IgD-negative memory B cell (primary cell): Measurements from ENCODE around the gene PXMP4. TPM values are rescaled to one million over a fixed set of nuclear protein-coding genes. Genes with fewer than 3 reads are reported as not detected.
"Not testable (repeated sequence)": the region's sequence is repeated elsewhere in the genome, so short reads cannot be mapped to it uniquely, and the experiment has no call there.

Experiments
- H3K27ac Mint-ChIP-seq, 3 donors: one replicate each; pipeline ENCODE4 v1.8.0; 2020 to 2022; ENCODE audit warnings: mild to moderate bottlenecking in 3 of 3, mixed read lengths in 3 of 3, moderate library complexity in 1 of 3
- H3K27me3 Mint-ChIP-seq: one replicate; pipeline ENCODE4 v1.8.0; 2021; ENCODE audit warnings: mixed read lengths
- H3K36me3 Mint-ChIP-seq: one replicate; pipeline ENCODE4 v1.8.0; 2020; ENCODE audit warnings: mild to moderate bottlenecking, mixed read lengths
- H3K4me1 Mint-ChIP-seq, 3 donors: one replicate each; pipeline ENCODE4 v1.8.0; 2020 to 2022; ENCODE audit warnings: mixed read lengths in 3 of 3, mild to moderate bottlenecking in 1 of 3
- H3K4me3 Mint-ChIP-seq, 4 donors: one replicate each; pipeline ENCODE4 v1.8.0; 2020 to 2022; ENCODE audit warnings: mild to moderate bottlenecking in 4 of 4, mixed read lengths in 4 of 4, moderate library complexity in 3 of 4
- H3K9me3 Mint-ChIP-seq, 3 donors: one replicate each; pipeline ENCODE4 v1.8.0; 2020 to 2021; ENCODE audit warnings: mixed read lengths in 3 of 3, mild to moderate bottlenecking in 1 of 3
- polyA plus RNA-seq: library from polyadenylated mRNA; unstranded; fragments of 300-500 nt; fragmentation: Illumina TruSeq; gene quantifications from one replicate; pipeline ENCODE4 v1.2.3, GENCODE V29; 2021

The PXMP4 gene
- polyA plus RNA-seq, 1 donor from 2014 or later, result 16.2 TPM

DNA sequence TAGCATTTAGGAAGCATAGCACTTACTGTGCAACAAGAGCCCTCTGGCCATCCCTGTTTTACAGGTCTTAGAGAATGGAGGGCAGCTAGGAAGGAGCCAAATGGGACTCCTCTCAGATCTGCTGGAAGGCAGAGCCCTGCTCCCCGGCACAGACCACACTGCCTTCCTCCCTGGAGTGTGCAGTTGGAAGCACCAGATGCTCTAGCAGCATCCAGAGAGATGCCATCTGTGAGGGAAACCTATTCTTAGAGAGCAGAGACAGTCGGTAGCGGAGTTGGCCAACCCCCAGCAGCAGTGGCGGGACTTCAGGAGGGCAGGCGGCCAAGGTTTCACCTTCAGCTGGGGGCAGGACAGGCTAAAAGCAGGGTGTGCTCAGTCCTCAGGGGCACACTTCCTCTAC, 17.2 kb downstream of the PXMP4 start:
- Mint-ChIP-seq H3K4me3 (no peak overlapping the region), H3K36me3 (peaks cover 5% of the 10 kb centered on the region), H3K4me1 (no peaks in the 10 kb centered on the region), H3K27me3 (no peaks in the 10 kb centered on the region), H3K27ac (no peak overlapping the region), H3K9me3 (no peaks in the 10 kb centered on the region)

DNA sequence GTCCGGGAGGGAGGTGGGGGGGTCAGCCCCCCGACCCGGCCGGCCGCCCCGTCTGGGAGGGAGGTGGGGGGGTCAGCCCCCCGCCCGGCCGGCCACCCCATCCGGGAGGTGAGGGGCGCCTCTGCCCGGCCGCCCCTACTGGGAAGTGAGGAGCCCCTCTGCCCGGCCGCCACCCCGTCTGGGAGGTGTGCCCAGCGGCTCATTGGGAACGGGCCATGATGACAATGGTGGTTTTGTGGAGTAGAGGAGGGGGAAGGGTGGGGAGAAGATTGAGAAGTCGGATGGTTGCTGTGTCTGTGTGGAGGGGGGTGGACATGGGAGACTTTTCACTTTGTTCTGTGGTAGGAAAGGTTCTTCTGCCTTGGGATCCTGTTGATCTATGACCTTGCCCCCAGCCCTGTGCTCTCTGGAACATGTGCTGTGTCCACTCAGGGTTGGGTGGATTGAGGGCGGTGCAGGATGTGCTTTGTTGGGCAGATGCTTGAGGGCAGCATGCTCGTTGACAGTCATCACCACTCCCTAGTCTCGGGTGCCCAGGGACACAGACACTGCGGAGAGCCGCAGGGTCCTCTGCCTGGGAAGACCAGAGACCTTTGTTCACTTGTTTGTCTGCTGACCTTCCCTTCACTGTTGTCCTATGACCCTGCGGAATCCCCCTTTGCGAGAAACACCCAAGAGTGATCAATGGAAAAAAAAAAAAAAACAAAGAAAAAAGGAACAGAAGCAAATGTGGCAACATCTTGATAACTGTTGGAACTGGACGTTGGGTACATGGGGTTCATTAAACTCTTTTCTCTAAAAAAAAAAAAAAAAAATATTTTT, 18.3 kb downstream of the PXMP4 start:
- H3K36me3 Mint-ChIP-seq, result peaks cover 2% of the 10 kb centered on the region
- H3K4me1 Mint-ChIP-seq, result peaks cover 0 to 2% (median 0%) of the 10 kb centered on the region in 3 donors
- H3K9me3 Mint-ChIP-seq, result no peaks in the 10 kb centered on the region
- H3K4me3 Mint-ChIP-seq, result no peak overlapping the region
- no peak overlapping the region for H3K27ac Mint-ChIP-seq
- no peaks in the 10 kb centered on the region for H3K27me3 Mint-ChIP-seq

DNA sequence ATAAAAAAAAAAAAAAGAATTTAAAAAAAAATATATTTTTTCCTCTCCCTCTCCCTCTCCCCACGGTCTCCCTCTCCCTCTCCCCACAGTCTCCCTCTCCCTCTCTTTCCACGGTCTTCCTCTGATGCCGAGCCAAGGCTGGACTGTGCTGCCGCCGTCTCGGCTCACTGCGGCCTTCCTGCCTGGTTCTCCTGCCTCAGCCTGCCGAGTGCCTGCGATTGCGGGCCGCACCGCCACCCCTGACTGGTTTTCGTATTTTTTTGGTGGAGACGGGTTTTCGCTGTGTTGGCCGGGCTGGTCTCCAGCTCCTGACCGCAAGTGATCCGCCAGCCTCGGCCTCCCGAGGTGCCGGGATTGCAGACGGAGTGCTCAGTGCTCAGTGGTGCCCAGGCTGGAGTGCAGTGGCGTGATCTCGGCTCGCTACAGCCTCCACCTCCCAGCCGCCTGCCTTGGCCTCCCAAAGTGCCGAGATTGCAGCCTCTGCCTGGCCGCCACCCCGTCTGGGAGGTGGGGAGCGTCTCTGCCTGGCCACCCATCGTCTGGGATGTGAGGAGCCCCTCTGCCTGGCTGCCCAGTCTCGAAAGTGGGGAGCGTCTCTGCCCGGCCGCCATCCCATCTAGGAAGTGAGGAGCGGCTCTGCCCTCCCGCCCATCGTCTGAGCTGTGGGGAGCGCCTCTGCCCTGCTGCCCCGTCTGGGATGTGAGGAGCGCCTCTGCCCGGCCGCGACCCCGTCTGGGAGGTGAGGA, 19.2 kb downstream of the PXMP4 start:
- not testable (repeated sequence) for H3K4me1 Mint-ChIP-seq, H3K27ac Mint-ChIP-seq, H3K27me3 Mint-ChIP-seq, H3K4me3 Mint-ChIP-seq, H3K9me3 Mint-ChIP-seq, H3K36me3 Mint-ChIP-seq

DNA sequence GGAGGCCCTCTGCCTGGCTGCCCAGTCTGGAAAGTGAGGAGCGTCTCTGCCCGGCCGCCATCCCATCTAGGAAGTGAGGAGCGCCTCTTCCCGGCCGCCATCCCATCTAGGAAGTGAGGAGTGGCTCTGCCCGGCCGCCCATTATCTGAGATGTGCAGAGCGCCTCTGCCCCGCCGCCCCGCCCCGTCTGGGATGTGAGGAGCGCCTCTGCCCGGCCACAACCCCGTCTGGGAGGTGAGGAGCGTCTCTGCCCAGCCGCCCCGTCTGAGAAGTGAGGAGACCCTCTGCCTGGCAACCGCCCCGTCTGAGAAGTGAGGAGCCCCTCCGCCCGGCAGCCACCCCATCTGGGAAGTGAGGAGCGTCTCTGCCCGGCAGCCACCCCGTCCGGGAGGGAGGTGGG, 21.1 kb downstream of the PXMP4 start:
- H3K27ac Mint-ChIP-seq, H3K4me1 Mint-ChIP-seq, H3K27me3 Mint-ChIP-seq, H3K4me3 Mint-ChIP-seq, H3K9me3 Mint-ChIP-seq, H3K36me3 Mint-ChIP-seq: not testable (repeated sequence)

DNA sequence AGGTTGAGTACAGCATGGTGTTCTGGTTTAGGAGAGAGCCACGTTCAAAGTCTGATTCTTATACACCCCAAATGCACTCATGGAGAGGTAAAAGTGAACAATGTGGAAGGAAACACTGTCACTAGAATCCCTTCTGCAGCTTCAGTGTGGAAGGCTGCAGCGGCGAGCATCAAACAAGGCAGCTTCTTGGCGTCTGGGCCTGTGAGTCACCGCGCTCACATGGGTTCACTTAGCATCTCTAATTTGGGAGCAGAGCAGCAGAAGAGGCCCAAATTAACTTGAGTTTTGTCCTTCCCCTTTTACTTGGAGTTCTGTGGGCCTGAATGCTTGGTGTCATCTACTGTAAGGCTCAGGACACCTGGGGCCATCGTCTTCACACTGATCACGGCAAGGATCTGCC, 23.0 kb downstream of the PXMP4 start:
- Mint-ChIP-seq H3K27ac (no peak overlapping the region), H3K27me3 (no peaks in the 10 kb centered on the region), H3K9me3 (no peaks in the 10 kb centered on the region), H3K36me3 (no peaks in the 10 kb centered on the region), H3K4me3 (no peak overlapping the region), H3K4me1 (peaks cover 0 to 2% (median 0%) of the 10 kb centered on the region in 3 donors)

DNA sequence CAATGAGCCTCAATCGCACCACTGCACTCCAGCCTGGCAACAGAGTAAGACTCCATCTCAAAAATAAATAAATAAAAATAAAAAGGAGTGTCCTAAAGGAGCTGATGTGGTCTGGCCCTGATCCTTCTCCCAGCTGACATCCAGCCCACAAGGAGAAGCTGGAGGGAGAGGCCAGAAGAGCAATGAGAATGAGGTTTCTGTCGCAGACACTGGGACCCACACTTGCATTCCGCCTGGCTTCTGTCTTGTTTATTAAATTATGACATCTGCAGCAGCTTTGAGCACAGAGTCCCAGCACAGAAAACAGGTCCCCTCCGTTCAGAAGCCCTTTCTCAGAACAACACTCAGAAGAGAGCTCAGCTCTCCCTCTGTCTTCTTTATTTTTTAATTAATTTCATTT, 23.7 kb downstream of the PXMP4 start:
- Mint-ChIP-seq H3K9me3 (no peaks in the 10 kb centered on the region), H3K4me3 (no peak overlapping the region), H3K27ac (no peak overlapping the region), H3K27me3 (no peaks in the 10 kb centered on the region), H3K36me3 (no peaks in the 10 kb centered on the region), H3K4me1 (peaks cover 0 to 2% (median 0%) of the 10 kb centered on the region in 3 donors)

DNA sequence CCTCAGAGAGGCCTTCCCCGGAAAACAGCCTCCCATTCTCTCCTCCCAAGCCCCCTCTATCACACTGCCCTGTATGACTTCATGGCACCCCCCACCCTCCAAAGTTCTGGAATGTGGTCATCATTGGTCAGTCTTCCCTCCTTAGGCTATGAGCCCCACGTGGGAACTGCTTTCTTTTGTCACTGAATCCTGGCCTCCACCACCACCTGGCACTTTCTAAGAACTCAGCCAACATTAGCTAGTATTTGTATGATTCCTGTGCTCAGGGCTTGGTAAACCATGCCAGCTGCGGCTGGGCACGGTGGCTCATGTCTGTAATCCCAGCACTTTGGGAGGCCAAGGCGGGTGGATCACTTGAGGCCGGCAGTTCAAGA, 25.5 kb downstream of the PXMP4 start:
- Mint-ChIP-seq H3K27me3 (no peaks in the 10 kb centered on the region), H3K36me3 (no peaks in the 10 kb centered on the region), H3K9me3 (no peaks in the 10 kb centered on the region), H3K4me1 (peaks cover 0 to 2% (median 2%) of the 10 kb centered on the region in 3 donors), H3K4me3 (no peak overlapping the region), H3K27ac (peak overlapping the region in 1 of 3 donors; percentile 39)

DNA sequence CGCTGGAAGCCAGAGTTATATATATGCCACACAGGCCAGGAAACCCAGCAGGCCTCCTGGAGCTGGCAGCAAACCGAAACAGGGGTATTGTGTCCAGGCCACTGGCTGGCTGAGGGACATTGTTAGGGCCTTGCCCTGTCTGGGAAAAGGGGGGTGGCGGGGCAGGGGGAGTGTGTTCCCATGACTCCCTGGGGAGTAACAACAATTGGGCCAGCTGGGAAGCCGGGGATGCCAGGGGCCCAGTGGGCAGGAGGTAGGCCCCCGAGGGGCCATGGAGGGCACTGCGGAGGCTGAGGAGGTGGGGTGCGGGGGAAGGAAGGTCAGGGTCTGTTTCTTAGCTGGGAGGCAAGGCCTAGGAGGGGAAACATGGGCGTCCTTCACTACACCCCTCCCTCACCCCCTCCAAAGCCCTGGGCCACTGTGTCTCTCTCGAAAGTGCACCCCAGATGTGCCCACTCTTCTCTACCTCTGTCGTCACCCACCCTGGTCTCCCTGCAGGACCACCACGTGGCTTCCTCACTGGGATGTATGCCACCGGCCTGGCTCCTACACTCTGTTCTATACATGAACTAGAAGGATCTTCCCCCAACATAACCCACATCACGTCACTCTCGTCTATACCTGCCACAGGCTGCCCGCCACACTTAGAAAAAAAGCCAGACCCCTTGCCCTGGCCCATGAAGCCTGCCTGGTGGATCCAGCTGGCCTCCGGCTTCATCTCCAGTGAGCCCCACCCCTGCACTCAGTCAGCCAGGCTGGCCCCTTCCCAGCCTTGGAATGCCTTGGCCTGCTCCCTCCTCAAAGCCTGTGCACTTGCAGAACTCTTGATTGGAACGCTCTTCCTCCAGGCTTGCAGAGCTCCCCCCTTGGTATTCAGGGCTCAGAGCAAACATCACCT, 26.1 kb downstream of the PXMP4 start:
- no peaks in the 10 kb centered on the region for H3K36me3 Mint-ChIP-seq
- no peaks in the 10 kb centered on the region for H3K9me3 Mint-ChIP-seq
- H3K4me3 Mint-ChIP-seq, result no peak overlapping the region
- H3K27me3 Mint-ChIP-seq, result no peaks in the 10 kb centered on the region
- peaks cover 0 to 2% (median 2%) of the 10 kb centered on the region in 3 donors for H3K4me1 Mint-ChIP-seq
- H3K27ac Mint-ChIP-seq, result peak overlapping the region in 1 of 3 donors; percentile 39

DNA sequence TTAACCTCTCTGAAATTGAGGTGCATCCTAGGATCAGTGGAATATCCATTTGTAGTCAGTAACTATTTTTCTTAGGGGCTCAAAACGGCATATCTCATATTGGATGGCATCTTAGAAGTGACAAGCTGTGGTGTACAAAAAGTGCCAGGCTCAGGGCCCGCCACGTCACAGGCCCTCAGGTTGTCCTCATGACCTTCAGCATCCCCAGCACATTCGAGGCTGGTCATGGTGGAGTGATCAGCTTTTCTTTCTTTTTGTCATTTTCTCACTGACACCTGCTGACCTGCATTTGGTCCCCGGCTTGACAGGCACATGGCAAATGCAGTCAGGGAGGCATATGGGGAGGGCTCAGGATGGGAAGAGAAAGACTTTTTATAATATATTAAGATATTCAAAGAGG, 26.8 kb downstream of the PXMP4 start:
- no peaks in the 10 kb centered on the region for H3K9me3 Mint-ChIP-seq
- no peak overlapping the region for H3K27ac Mint-ChIP-seq
- H3K4me1 Mint-ChIP-seq, result peaks cover 0 to 2% (median 2%) of the 10 kb centered on the region in 3 donors
- H3K27me3 Mint-ChIP-seq, result no peaks in the 10 kb centered on the region
- H3K4me3 Mint-ChIP-seq, result no peak overlapping the region
- no peaks in the 10 kb centered on the region for H3K36me3 Mint-ChIP-seq

DNA sequence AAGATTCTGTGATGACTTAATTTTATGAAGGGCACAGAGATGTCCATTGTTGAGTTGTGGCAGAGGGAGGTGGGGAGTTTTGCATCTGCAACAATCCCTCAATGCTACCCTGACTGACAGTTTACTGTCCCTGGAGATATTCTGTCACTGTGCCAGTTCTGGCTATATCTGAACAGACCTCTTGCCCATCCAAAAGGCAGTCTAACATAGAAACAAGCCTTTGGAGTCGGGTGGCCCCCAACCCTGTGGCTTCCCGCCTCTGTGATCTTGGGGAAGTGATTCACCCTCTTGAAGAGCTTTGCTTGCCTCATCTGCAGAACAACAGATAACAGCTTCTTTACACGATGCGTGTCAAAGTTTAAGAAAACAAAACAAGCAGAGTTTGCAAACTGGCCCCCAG, 30.1 kb downstream of the PXMP4 start:
- Mint-ChIP-seq H3K4me1 (peaks cover 5 to 12% (median 6%) of the 10 kb centered on the region in 3 donors), H3K36me3 (peaks cover under 1% of the 10 kb centered on the region), H3K4me3 (no peak overlapping the region), H3K27ac (peak overlapping the region in 1 of 3 donors; percentile 42), H3K9me3 (no peaks in the 10 kb centered on the region), H3K27me3 (no peaks in the 10 kb centered on the region)

DNA sequence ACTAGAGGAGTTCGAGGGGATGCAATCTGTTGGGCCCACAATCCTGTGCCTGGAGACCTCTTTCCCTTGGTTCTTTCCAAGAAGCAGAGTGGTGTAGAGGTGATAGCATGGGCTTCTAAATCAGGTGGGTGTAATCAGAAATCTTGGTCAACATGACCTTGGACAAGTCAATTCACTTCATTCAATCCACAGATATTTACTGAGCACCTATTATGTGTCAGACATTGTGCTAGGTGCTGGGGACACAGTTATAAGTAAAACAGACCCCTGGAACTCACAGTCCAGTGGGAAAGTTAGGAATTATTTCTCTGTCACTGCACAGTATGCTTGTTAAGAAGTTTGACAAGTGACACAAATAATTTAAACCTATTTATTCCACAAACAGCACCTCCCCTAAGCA, 30.6 kb downstream of the PXMP4 start:
- peaks cover 2% of the 10 kb centered on the region for H3K36me3 Mint-ChIP-seq
- peaks cover 6 to 16% (median 10%) of the 10 kb centered on the region in 3 donors for H3K4me1 Mint-ChIP-seq
- H3K9me3 Mint-ChIP-seq, result no peaks in the 10 kb centered on the region
- no peaks in the 10 kb centered on the region for H3K27me3 Mint-ChIP-seq
- peak overlapping the region in 1 of 3 donors; percentile 42 for H3K27ac Mint-ChIP-seq
- no peak overlapping the region for H3K4me3 Mint-ChIP-seq

DNA sequence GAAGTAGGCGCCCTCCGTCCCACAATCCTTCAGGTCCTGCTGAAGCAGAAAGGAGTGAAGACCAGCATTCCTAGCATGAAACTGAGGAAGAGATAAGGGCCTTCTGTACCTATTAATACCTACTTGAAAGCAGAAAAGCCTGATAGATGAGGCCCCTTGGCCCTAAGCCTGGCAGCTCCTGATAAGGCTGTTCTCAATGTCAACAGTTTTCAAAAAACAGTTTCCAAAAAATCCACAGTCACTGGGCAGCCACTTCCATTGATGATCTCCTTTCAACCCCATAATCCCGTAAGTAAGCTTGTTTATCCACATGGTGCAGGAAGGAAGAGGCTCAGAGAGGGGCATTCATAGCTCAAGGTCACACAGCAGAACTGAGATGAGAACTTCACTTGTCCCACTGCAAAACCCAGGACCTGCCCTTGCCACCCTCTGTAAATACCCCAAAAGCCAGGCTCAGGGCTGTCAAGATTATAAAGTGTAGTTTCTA, 31.1 kb downstream of the PXMP4 start:
- Mint-ChIP-seq H3K4me3 (peak overlapping the region in 1 of 4 donors; percentile 9), H3K36me3 (peaks cover 2% of the 10 kb centered on the region), H3K4me1 (peaks cover 6 to 18% (median 13%) of the 10 kb centered on the region in 3 donors), H3K9me3 (no peaks in the 10 kb centered on the region), H3K27ac (peak overlapping the region in 1 of 3 donors; percentile 75), H3K27me3 (no peaks in the 10 kb centered on the region)

DNA sequence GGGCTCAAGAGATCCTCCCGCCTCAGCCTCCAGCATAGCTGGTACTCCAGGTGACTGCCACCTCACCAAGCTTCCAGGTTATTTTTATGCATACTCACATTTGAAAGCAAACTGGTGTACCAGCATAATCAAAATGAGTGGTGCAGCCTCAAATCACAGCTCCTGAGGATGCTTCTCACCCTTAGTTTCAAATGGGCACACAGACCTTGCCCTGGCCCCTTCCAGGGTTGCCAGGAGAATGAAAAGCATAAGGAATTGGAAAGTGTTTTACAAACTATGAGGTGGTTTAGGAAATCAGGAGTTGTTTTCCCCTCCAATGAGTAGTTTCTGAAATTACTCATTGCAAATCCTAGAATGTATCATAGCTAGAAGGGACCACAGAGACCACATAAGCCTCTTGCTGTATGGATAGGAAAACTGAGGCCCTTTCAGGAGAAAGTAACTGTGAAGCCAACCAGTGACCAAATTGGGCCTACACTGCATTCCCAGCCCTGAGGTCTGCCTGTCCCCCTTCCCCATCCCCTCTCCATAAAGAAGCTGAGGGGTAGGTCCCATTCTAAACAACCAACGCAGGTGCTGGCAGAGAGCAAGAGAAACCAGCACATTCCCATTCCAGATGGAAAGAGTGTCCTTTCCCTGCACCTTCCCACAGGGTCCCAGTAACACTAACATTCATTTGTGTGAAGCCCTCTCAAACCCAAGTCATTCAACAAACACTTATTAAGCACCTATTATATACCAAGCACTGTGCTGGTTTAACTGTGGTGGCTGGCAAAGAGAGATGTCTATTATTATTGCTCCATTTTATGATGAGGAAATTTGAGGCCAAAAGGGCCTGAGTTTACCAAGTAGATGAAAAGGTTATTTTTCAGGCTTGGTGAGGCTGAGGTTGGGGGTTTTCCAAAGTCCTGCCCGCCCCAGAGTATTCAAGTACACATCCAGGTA, 31.8 kb downstream of the PXMP4 start:
- Mint-ChIP-seq H3K4me3 (peak overlapping the region in 2 of 4 donors; percentile 9 to 60), H3K27me3 (no peaks in the 10 kb centered on the region), H3K4me1 (peaks cover 6 to 18% (median 13%) of the 10 kb centered on the region in 3 donors), H3K9me3 (no peaks in the 10 kb centered on the region), H3K36me3 (peaks cover 2% of the 10 kb centered on the region), H3K27ac (peak overlapping the region in 1 of 3 donors; percentile 75)
